Measurements from ENCODE around the gene PARD3B. TPM values are rescaled to one million over a fixed set of nuclear protein-coding genes. Genes with fewer than 3 reads are reported as not detected.

The PARD3B gene
- total RNA-seq, 1 donor from 2014 or later = 23.8 TPM

DNA sequence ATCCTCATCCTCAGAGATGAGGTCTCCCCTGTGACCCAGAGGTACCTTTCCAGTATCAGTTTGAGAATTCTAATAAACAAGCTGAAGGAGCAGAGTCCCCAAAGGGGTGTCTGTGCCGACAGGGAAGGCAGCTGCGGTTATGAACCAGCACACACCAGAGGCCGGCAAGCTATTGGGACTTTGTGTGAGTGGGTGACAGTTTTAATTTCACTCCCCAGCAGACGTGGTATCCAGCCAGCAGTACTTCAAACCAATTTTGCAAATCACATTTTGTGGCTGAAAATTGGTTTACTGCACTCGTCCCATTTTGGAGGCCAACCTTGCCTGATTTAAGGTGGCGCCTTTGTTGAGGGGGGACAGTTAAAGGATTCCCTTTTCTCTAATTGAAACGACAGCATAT lies 1034.1 kb downstream of the PARD3B start:
- ATAC-seq = no peak
- TF ChIP-seq, protein P1, sequence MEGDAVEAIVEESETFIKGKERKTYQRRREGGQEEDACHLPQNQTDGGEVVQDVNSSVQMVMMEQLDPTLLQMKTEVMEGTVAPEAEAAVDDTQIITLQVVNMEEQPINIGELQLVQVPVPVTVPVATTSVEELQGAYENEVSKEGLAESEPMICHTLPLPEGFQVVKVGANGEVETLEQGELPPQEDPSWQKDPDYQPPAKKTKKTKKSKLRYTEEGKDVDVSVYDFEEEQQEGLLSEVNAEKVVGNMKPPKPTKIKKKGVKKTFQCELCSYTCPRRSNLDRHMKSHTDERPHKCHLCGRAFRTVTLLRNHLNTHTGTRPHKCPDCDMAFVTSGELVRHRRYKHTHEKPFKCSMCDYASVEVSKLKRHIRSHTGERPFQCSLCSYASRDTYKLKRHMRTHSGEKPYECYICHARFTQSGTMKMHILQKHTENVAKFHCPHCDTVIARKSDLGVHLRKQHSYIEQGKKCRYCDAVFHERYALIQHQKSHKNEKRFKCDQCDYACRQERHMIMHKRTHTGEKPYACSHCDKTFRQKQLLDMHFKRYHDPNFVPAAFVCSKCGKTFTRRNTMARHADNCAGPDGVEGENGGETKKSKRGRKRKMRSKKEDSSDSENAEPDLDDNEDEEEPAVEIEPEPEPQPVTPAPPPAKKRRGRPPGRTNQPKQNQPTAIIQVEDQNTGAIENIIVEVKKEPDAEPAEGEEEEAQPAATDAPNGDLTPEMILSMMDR (IDR thresholded peaks at IDR 0.05) = no peak

DNA sequence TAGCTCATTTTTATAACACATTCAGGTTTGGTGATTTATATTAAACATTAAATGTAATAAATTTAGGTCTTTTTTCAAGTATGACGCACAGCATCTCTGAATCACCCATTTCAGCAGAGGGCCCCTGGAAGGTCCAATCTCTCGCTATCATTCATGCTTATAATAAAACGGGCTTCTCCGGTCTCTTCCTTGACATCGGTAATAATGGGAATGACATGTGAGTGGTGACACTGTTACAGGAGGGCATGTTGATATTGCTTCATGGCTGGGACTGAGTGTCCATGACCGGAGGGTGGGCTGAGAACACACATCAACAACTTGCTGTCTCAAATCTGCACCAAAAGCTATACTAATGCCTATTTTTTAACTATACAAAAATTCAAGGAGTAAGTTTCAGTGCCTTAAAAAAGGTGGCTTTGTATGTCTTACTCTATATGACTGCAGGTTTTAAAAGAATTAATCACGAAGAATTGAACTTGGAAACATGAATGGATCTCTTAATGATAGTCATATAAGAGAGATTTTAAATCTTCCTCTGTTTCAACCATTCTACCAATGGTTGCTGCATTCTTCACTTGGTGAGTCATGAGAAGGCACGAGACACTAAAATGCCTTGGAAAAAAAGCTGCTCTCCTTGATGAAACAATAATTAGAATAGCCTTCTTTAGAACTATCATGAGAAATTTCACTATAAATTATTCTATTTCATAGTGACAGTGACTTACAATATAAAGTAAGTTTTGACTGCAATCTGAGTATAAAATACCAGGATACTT lies 1035.1 kb downstream of the PARD3B start:
- no peak for ATAC-seq
- TF ChIP-seq, protein P1 (IDR thresholded peaks at IDR 0.05) = no peak
- Histone ChIP-seq H3K36me3 (no peaks in the 10 kb centered on the region), H3K4me1 (no peaks in the 10 kb centered on the region), H3K9me3 (peaks cover 4% of the 10 kb centered on the region), H3K27me3 (ENCODE audit: low read depth) (no peaks in the 10 kb centered on the region), H3K4me3 (no peak overlapping the region), H3K27ac (no peak overlapping the region)
- DNase-seq = no peak
- intact Hi-C loops (cut with DNase I) = no loop called here

More for the DNA sequence above, 1034.1 kb downstream of the PARD3B start:
- H3K36me3 ChIP-seq = no peaks in the 10 kb centered on the region
- H3K4me1 ChIP-seq = no peaks in the 10 kb centered on the region
- H3K9me3 ChIP-seq = peaks cover 4% of the 10 kb centered on the region
- H3K4me3 ChIP-seq = no peak overlapping the region
- DNase-seq = no peak
- intact Hi-C loops (cut with DNase I) = no loop called here
- no peak overlapping the region for H3K27ac ChIP-seq
- no peaks in the 10 kb centered on the region for H3K27me3 ChIP-seq (ENCODE audit: low read depth)

- TF ChIP-seq, protein P1 (IDR thresholded peaks at IDR 0.05) = no peak
- Histone ChIP-seq H3K4me1 (no peaks in the 10 kb centered on the region), H3K9me3 (no peaks in the 10 kb centered on the region), H3K27me3 (ENCODE audit: low read depth) (no peaks in the 10 kb centered on the region), H3K36me3 (no peaks in the 10 kb centered on the region), H3K27ac (no peak overlapping the region), H3K4me3 (no peak overlapping the region)
- DNase-seq (no peak), ATAC-seq (no peak)
- intact Hi-C loops (cut with DNase I) = no loop called here
These were observed 1037.1 kb downstream of the PARD3B start for GRCh38 chr2:205582366-205582765.

DNA sequence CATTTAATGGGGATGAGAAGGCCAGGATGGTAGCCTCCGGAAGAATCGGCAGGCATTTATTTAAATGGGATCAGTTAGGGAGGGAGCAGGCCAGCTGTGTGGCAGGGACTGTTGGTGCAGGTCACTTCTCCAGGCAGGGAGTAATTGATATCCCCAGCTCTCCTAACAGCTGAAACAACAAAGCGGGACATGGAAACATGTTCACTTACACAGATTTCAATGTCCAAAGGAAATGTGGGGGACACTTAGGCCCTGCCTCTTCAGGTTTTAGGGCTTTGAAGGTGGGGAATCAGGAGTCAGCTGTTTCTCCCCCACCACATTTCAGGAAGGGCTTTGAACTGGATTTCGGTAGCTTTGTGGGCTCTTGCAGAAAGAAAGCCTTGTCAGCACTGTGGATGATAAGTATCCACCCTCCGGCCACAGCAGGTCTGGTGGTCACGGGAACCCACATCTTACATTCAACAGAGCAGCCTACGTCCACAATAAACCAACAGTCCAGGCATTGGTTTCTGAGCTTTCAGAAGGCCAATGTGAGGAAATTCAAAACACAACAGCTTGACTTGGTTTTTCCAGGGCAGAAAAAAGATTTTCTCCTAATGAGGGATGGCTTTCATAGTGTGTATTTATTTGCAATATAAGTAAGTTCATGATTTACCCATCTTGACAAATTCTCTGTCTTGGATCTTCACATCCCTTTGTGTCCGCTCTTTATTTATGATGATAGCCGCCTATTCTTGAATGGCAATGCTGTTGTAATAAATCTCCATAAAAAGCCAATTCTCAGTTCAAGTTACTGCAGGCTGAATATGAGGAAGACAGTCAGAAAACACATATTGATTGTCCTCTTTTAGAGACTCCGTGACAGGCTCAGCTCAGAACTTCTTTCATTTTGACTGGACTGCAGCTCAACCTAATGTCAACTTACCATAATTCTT lies 1040.4 kb downstream of the PARD3B start:
- Histone ChIP-seq H3K36me3 (no peaks in the 10 kb centered on the region), H3K27me3 (ENCODE audit: low read depth) (no peaks in the 10 kb centered on the region), H3K4me1 (no peaks in the 10 kb centered on the region), H3K9me3 (no peaks in the 10 kb centered on the region), H3K4me3 (no peak overlapping the region), H3K27ac (no peak overlapping the region)
- TF ChIP-seq, protein P1 (IDR thresholded peaks at IDR 0.05) = no peak
- DNase-seq (no peak), ATAC-seq (no peak)
- intact Hi-C loops (cut with DNase I) = no loop called here

- Histone ChIP-seq H3K4me3 (no peak overlapping the region), H3K4me1 (no peaks in the 10 kb centered on the region), H3K27me3 (ENCODE audit: low read depth) (no peaks in the 10 kb centered on the region), H3K36me3 (no peaks in the 10 kb centered on the region), H3K9me3 (no peaks in the 10 kb centered on the region), H3K27ac (no peak overlapping the region)
- no peak for DNase-seq
- TF ChIP-seq, protein P1 (IDR thresholded peaks at IDR 0.05) = no peak
- intact Hi-C loops (cut with DNase I) = no loop called here
- no peak for ATAC-seq
These were observed 1041.4 kb downstream of the PARD3B start for GRCh38 chr2:205586626-205587025.

Measured in lower lobe of right lung (tissue), 2 donors.